GM19239 (cell line): ENCODE results near the gene IGFBP5.

Experiments
- DNase-seq: peaks from one replicate; pipeline ENCODE4 v3.0.0; 2011; ENCODE audit warnings: low spot score; ENCODE audit not compliant: insufficient read length
- FAIRE-seq: peaks from 2 replicates; lab custom pipeline; 2011; peaks lifted over from hg19 to GRCh38; lab: Jason Lieb, UNC

The IGFBP5 gene

DNA sequence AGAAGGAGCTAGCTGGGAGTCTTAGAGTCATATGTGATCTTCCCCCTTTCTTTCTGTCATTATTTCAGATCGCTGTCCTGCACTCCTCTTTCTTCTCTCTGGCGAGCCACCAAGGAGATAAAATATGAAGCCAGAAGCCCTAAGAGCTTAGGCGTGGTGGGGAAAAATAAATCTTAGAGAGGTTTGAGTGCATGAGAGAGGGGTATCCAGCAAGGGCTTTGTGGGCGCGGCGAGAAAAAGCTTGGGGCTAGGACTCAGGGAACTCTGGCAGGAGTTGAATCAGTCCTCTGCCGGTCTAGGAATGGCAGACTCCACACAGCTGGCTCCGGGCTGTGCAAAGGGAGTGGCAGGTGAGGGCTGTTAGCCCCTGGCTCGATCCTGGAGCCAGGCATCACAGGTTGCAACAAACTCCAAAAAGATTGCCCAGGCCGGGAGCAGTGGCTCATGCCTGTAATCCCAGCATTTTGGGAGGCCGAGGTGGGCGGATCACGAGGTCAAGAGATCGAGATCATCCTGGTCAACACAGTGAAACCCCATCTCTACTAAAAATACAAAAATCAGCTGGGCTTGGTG, 20.1 kb upstream of the IGFBP5 start:
- DNase-seq, result no peak
- FAIRE-seq, result no peak

GRCh38 chr2:216714376-216714775, 19.0 kb upstream of the IGFBP5 start:
- FAIRE-seq, result no peak
- DNase-seq, result no peak

- DNase-seq (no peak), FAIRE-seq (no peak)
Observed at GRCh38 chr2:216713691-216714336, 18.5 kb upstream of the IGFBP5 start.

DNA sequence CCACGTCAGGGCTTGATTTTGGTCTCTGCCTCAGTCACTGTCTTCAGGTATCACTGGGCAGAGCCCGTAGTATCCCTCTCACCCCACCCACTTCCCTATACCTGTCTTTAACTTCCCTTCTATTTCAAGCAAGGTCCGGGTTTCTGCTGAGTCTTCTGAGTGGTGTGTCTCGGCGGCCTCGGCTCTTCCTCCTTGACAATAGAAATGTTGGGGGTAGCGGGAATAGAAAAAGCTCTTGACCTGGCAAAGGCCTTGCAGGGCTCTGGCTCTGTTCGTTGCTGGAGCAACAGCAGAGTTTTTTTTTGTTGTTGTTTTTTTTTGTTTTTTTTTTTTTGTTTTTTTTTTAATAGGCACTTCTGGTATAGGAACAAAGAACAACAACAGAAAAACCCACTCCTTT, 16.0 kb upstream of the IGFBP5 start:
- no peak for DNase-seq
- no peak for FAIRE-seq

DNA sequence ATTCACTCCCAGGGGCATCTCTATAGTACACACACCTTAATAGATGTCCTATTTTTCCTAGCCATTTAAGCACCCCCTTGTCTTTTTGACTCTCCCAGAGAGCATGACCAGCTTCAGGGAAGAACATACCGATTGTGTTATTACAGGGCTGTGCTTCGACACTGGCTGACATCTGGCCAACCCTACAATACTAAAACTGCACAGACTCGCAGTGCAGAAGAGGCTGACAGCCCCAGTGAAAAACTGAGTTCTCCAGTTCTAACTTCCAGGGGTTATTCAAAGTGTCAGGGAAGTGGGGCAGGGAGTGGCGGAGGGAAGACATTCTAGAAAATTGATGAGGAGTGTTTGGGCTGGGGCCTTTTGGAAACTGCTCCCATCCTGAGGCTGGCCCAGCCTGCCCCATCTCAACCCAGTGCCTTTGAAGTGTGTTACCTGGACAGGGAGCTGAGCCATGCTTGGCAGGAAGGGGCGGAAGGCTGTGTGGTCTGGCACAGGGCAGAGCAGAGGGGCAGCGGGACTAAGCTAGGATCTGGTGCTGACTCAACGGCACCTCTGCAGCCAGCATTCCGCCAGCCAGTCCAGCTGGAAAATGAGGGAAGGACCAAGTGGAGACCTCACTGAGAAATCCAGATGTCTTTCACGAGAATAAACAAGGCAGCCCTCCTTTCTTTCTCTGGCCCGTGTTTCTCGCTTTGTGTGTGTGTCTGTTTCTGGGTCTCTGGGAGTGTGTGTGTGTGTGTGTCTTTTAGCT, 15.4 kb upstream of the IGFBP5 start:
- DNase-seq (no peak), FAIRE-seq (no peak)

GRCh38 chr2:216702756-216703155, 7.4 kb upstream of the IGFBP5 start:
- FAIRE-seq, result no peak

GRCh38 chr2:216701544-216701943, 6.2 kb upstream of the IGFBP5 start:
- DNase-seq, result no peak
- no peak for FAIRE-seq

More at GRCh38 chr2:216702756-216703155, 7.4 kb upstream of the IGFBP5 start:
- no peak for DNase-seq

GRCh38 chr2:216700781-216701180, 5.4 kb upstream of the IGFBP5 start:
- DNase-seq (no peak), FAIRE-seq (no peak)

DNA sequence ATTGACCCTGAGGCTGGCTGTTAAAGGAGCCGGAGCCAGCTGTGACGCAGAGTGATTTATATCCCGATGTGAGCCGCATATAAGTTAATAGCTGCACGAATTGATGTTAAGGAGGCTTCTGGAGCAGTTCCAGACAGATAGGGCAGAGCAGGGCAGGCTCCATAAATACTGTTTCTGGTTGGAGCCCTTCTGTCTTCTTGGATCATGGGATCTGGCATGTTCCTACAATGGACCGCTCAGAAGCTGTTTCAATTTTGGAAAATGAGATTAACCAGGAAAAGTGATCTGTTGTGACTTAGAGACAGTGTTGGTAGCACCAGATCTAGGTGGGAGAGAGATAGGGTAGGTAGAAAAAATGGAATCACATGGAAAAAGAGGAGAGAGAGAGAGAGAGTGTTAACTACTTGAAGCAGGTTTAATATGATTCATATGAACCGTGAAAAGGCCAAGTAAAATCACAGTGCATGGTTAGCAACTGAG, 4.8 kb upstream of the IGFBP5 start:
- DNase-seq (no peak), FAIRE-seq (no peak)

DNA sequence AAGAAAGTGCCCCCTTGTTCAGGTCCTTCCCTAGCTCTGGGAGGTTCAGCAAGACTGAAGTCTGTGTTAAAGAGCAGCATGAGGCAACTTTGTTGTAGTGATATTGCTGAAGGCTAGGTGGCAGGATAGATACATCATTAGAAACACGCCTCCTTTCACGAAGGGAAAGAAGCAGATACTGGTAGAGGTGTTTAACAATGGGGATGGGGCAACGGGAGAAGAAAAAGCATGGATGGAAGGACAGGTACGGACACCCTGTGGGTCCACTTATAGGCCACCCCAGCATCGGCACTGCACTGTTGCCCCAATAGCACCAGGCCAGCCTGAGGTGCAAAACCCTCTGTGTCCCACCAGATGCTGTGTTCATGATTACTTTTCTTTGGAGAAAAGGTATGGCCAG, 3.5 kb upstream of the IGFBP5 start:
- DNase-seq, result no peak
- peak; percentile 71 for FAIRE-seq

DNA sequence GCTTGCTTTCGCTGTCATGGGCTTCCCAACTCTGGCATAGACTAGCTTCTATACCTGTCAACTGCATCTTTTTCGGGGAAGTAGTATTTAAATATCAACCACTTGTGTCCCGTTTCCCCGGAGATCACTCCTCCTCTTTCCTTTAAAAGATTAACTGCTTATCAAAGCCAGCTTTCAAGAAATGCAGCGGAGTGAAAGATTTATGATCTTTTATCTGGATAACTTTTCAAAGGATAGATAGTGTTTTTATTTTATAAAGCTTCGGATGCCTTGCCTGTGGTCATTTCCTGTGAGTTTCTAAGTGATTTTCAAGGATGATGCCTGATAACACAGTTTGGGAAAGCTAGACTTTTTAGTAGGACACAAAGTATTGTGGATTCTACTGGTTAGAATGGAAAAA, 2.9 kb upstream of the IGFBP5 start:
- DNase-seq, result no peak
- no peak for FAIRE-seq

DNA sequence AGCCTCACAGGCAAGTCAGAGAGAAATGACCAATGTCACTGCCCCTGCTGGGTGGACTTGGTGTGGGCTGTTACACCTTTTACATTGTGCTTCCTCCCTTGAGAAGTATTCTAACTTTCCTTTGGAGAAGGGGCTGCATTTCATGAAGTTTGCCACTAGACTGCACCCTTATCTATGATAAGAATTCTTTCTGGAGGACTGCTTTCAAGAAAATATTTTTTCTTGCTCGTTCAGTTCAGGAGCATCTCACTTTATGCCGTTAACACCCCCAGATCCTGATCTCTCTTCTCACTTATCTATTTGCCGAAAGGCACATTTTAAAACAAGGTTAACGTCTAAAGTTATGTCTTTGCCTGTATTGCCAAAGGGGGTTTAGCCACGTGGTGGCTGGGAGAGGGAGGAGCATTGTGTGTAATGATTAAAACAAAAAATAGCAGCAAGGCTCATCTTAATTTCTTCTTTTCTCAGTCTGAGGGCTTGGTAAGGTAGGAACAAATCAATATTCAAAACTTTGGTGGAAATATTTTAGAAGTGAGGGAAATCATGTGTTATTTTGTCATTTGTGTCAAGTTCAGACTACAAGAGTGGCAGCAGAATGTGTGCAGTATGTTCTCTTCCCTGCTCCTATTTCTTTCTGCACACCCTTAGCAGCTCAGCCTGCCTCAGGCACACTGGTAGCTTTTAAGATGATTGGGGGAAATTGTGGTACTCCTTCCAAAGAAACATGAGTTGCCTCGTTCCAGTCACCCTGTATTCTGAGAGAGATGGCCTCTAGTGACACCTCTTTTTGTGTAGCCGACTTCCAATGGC, 1.6 kb upstream of the IGFBP5 start:
- FAIRE-seq (no peak), DNase-seq (no peak)

DNA sequence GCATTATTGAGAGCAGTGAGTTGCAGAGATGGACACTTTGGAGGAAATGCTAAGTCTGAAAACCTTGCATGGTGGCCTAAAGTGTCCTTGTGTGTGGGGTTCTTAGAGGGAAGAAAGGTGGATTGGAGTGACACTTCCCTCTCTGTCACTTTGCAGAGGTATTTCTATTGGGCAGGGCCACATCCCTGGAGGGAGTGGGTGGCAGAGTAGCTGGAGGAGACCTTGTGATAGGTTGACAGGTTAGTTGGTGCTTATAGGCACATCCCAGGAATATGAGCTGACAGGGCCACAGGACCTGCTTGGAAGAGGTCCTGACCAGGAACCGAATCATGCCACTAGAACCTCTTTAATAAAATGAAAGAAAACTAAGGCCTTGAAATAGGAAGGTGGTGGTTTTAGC, 972 bp upstream of the IGFBP5 start:
- DNase-seq (no peak), FAIRE-seq (no peak)

- DNase-seq (no peak), FAIRE-seq (no peak)
Observed at GRCh38 chr2:216694826-216695217, 527 bp downstream of the IGFBP5 start.

DNA sequence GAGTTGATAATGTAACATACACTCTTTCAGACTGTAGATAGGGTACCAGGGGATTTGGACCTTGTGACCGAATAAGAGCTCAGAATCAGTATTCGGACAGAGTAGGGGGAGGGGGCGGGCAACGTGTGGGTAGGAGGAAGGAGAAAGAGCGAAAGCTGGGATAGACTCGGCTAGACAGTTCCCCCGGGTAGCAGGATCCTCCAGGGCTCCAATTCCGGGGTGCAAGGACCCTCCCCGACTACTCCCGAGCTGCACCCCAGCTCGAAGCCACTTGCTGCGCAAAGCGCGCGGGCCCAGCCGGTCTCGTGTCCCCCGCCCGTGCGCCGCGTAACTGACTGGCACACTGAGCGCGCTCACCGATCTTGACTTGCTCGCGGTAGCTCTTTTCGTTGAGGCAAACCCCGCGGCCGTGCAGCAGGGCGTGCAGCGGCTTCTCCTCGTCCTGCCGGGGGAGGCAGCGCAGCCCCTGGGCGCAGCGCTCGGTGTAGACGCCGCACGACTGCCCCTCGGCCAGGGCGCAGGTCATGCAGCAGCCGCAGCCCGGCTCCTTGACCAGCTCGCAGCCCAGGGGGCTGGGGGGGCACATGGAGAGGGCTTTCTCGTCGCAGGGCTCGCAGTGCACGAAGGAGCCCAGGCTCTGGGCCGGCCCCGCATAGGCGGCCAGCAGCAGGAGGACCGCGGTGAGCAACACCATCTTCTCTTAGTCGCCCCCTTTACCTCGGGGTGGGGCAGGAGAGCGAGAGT, 1.1 kb downstream of the IGFBP5 start:
- FAIRE-seq (no peak), DNase-seq (no peak)

- DNase-seq, result no peak
- no peak for FAIRE-seq
Observed at GRCh38 chr2:216693414-216694080, 1.8 kb downstream of the IGFBP5 start.

DNA sequence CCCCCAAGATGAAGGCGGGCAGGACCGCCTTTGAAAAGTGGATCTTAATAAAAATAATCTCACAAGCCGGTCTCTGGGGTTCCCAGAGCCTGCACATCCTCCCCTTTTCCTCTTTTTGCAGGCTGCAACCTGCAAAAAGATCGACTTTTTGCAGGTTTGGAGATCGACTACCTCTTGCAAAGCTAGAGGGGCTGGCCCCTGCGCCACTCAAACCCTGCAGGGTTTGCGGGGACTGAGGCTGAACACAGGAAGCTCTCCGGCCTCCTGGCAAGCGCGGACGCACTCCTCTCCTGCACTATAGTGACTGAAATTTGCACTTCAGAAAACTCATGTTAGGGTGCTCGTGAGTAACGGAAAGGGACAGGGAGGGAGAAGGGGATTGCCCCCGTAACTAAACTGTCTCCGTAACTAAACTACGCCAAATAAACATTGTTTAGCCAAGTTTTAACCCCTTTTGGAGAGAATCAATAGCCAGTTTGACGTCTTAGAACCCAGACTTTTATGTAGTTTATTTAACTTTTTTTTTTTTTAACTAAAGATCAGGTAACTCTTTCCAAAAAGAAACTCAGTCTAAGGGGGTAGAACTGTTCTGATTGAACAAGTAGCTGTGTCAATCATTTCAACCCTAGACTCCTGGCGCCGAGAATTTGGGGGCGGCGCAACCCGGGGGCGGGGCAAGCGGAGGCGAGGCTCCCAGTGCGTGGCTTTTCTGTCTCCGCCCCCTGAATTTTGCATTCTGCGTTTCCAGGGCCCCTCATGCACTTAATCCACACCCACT, 2.5 kb downstream of the IGFBP5 start:
- FAIRE-seq, result no peak

GRCh38 chr2:216690853-216691741, 4.3 kb downstream of the IGFBP5 start:
- peak; percentile 54 for FAIRE-seq
- no peak for DNase-seq

More for the DNA sequence above, 2.5 kb downstream of the IGFBP5 start:
- no peak for DNase-seq
